HUES48 (cell line): ENCODE results near the gene PHIP.
"Not testable (repeated sequence)": the region's sequence is repeated elsewhere in the genome, so short reads cannot be mapped to it uniquely, and the experiment has no call there.

Experiments used
- H3K27ac ChIP-seq: one replicate; pipeline ENCODE4 v1.7.0; 2013; ENCODE audit warnings: low read depth, low read length, inconsistent platforms
- H3K27me3 ChIP-seq: 2 replicates; pipeline ENCODE4 v1.6.1; 2013; ENCODE audit warnings: mild to moderate bottlenecking, low read length; ENCODE audit not compliant: control insufficient read depth, insufficient read depth
- H3K36me3 ChIP-seq: 2 replicates; pipeline ENCODE4 v1.6.1; 2013; ENCODE audit warnings: low read length; ENCODE audit not compliant: control insufficient read depth, insufficient read depth
- H3K4me1 ChIP-seq: 2 replicates; pipeline ENCODE4 v1.6.1; 2013; ENCODE audit warnings: mild to moderate bottlenecking, low read length; ENCODE audit not compliant: control insufficient read depth, insufficient read depth
- H3K4me3 ChIP-seq: 2 replicates; pipeline ENCODE4 v1.5.1; 2013; ENCODE audit warnings: mild to moderate bottlenecking, low read depth, low read length
- H3K9ac ChIP-seq: 2 replicates; pipeline ENCODE4 v1.6.1; 2013; ENCODE audit warnings: mild to moderate bottlenecking, low read depth, low read length, moderate library complexity
- H3K9me3 ChIP-seq: 2 replicates; pipeline ENCODE4 v1.6.1; 2013; ENCODE audit warnings: low read length; ENCODE audit not compliant: control insufficient read depth, insufficient read depth

The PHIP gene

GRCh38 chr6:78942446-78942845 lies 135.6 kb downstream of the PHIP start:
- no peak overlapping the region for H3K27ac ChIP-seq
- H3K9ac ChIP-seq: no peak overlapping the region
- H3K27me3 ChIP-seq: no peaks in the 10 kb centered on the region
- H3K9me3 ChIP-seq: no peaks in the 10 kb centered on the region
- H3K36me3 ChIP-seq: peaks cover 95% of the 10 kb centered on the region
- H3K4me1 ChIP-seq: no peaks in the 10 kb centered on the region
- no peak overlapping the region for H3K4me3 ChIP-seq

- H3K9ac ChIP-seq: no peak overlapping the region
- H3K4me3 ChIP-seq: no peak overlapping the region
- H3K9me3 ChIP-seq: no peaks in the 10 kb centered on the region
- H3K27me3 ChIP-seq: no peaks in the 10 kb centered on the region
- H3K36me3 ChIP-seq: peaks cover 45% of the 10 kb centered on the region
- H3K27ac ChIP-seq: no peak overlapping the region
- H3K4me1 ChIP-seq: no peaks in the 10 kb centered on the region
Observed at GRCh38 chr6:78936515-78936914, 141.5 kb downstream of the PHIP start.

GRCh38 chr6:78935553-78935952 lies 142.5 kb downstream of the PHIP start:
- no peaks in the 10 kb centered on the region for H3K27me3 ChIP-seq
- H3K9me3 ChIP-seq: no peaks in the 10 kb centered on the region

GRCh38 chr6:78925317-78925716 lies 152.7 kb downstream of the PHIP start:
- Histone ChIP-seq H3K4me1 (no peaks in the 10 kb centered on the region), H3K4me3 (no peak overlapping the region), H3K36me3 (no peaks in the 10 kb centered on the region), H3K27me3 (no peaks in the 10 kb centered on the region), H3K9me3 (no peaks in the 10 kb centered on the region; the same call in 1 of the 2 replicates), H3K27ac (no peak overlapping the region), H3K9ac (no peak overlapping the region)

More at GRCh38 chr6:78935553-78935952, 142.5 kb downstream of the PHIP start:
- H3K4me1 ChIP-seq: no peaks in the 10 kb centered on the region
- H3K9ac ChIP-seq: no peak overlapping the region
- H3K36me3 ChIP-seq: peaks cover 35% of the 10 kb centered on the region
- H3K27ac ChIP-seq: no peak overlapping the region
- H3K4me3 ChIP-seq: no peak overlapping the region

- not testable (repeated sequence) for H3K4me3 ChIP-seq, H3K27ac ChIP-seq, H3K27me3 ChIP-seq, H3K36me3 ChIP-seq, H3K4me1 ChIP-seq, H3K9me3 ChIP-seq, H3K9ac ChIP-seq
Observed at GRCh38 chr6:78921168-78921567, 156.9 kb downstream of the PHIP start.

GRCh38 chr6:78917788-78918187 lies 160.3 kb downstream of the PHIP start:
- Histone ChIP-seq H3K4me1 (no peaks in the 10 kb centered on the region), H3K36me3 (no peaks in the 10 kb centered on the region), H3K4me3 (no peak overlapping the region), H3K27me3 (no peaks in the 10 kb centered on the region), H3K9ac (no peak overlapping the region), H3K27ac (no peak overlapping the region), H3K9me3 (peaks cover 7% of the 10 kb centered on the region; the same call in 1 of the 2 replicates)

GRCh38 chr6:78916411-78916810 lies 161.6 kb downstream of the PHIP start:
- Histone ChIP-seq H3K4me1 (no peaks in the 10 kb centered on the region), H3K9ac (no peak overlapping the region), H3K27me3 (peaks cover 9% of the 10 kb centered on the region; the same call in 1 of the 2 replicates), H3K27ac (no peak overlapping the region), H3K36me3 (no peaks in the 10 kb centered on the region), H3K9me3 (peaks cover 7% of the 10 kb centered on the region; the same call in 1 of the 2 replicates), H3K4me3 (no peak overlapping the region)

- H3K9me3 ChIP-seq: no peaks in the 10 kb centered on the region
- no peak overlapping the region for H3K27ac ChIP-seq
- H3K4me1 ChIP-seq: peaks cover 6% of the 10 kb centered on the region; the same call in 1 of the 2 replicates
- H3K27me3 ChIP-seq: peaks cover 24% of the 10 kb centered on the region
- H3K4me3 ChIP-seq: peak overlapping the region; percentile 62
- H3K9ac ChIP-seq: no peak overlapping the region
- no peaks in the 10 kb centered on the region for H3K36me3 ChIP-seq
Observed at GRCh38 chr6:78911218-78911940, 166.7 kb downstream of the PHIP start.

GRCh38 chr6:78910591-78911171 lies 167.4 kb downstream of the PHIP start:
- no peak overlapping the region for H3K9ac ChIP-seq

GRCh38 chr6:78910010-78910409 lies 168.0 kb downstream of the PHIP start:
- H3K27me3 ChIP-seq: peaks cover 24% of the 10 kb centered on the region
- H3K4me1 ChIP-seq: peaks cover 6% of the 10 kb centered on the region; the same call in 1 of the 2 replicates
- no peak overlapping the region for H3K9ac ChIP-seq
- H3K36me3 ChIP-seq: no peaks in the 10 kb centered on the region
- H3K27ac ChIP-seq: no peak overlapping the region
- no peaks in the 10 kb centered on the region for H3K9me3 ChIP-seq
- H3K4me3 ChIP-seq: peak overlapping the region; percentile 62

More at GRCh38 chr6:78910591-78911171, 167.4 kb downstream of the PHIP start:
- H3K27me3 ChIP-seq: peaks cover 24% of the 10 kb centered on the region
- peak overlapping the region; percentile 62 for H3K4me3 ChIP-seq
- no peaks in the 10 kb centered on the region for H3K9me3 ChIP-seq
- no peak overlapping the region for H3K27ac ChIP-seq
- peaks cover 6% of the 10 kb centered on the region; the same call in 1 of the 2 replicates for H3K4me1 ChIP-seq
- H3K36me3 ChIP-seq: no peaks in the 10 kb centered on the region

- no peaks in the 10 kb centered on the region for H3K9me3 ChIP-seq
- no peak overlapping the region for H3K4me3 ChIP-seq
- peaks cover 24% of the 10 kb centered on the region for H3K27me3 ChIP-seq
- H3K27ac ChIP-seq: no peak overlapping the region
- H3K9ac ChIP-seq: no peak overlapping the region
- H3K36me3 ChIP-seq: no peaks in the 10 kb centered on the region
- H3K4me1 ChIP-seq: peaks cover 6% of the 10 kb centered on the region; the same call in 1 of the 2 replicates
Observed at GRCh38 chr6:78909391-78909790, 168.7 kb downstream of the PHIP start.
